OCI-M1 (cell line): ENCODE data around the gene MUC6.
A peak's percentile ranks its signal among the peaks of the same experiment; 100 is the strongest.
"Not testable (repeated sequence)": the region's sequence is repeated elsewhere in the genome, so short reads cannot be mapped to it uniquely, and the experiment has no call there.

ENCODE experiments used
- DNase-seq: peaks from one replicate; lab custom pipeline; 2025; lab: John Stamatoyannopoulos, UW

The MUC6 gene

DNA sequence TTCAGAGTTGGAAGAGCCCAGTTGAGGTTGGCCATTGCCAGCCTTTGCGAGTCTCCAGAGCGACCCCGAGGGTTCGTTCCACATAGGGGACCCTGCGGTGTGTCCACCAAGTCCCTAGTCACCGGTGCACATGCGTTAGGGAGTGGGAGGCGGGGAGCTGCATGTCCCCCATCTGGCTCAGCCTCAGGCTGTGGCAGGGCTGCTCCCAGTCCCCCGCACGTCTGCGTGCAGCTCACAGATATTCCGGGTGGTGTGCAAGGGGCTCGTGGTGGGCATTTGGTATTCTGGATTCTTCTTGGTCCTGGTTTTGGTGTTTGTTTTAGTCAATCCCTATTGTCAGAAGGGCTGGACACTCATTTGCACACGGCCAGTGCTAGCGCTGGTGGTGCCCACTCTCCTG is 48.8 kb downstream of the MUC6 start:
- DNase-seq, result no peak

DNA sequence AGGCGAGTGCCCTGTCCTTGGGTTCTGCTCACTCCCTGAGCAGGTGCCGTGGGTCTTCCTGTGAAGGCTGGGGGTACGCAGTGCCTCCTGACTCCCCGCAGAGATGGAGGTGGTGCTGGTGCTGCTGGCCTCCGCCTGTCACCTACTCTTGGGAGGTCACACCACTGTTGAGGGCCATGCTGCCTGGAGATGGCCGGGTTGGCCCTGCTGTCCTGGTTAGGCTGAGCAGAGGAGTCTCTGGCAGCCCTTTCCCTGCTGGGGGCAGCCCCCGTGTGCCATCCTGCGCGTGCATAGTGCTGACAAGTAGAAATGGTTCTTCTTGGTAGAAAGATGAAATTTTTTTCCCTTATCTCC is 49.6 kb downstream of the MUC6 start:
- DNase-seq, result no peak

DNA sequence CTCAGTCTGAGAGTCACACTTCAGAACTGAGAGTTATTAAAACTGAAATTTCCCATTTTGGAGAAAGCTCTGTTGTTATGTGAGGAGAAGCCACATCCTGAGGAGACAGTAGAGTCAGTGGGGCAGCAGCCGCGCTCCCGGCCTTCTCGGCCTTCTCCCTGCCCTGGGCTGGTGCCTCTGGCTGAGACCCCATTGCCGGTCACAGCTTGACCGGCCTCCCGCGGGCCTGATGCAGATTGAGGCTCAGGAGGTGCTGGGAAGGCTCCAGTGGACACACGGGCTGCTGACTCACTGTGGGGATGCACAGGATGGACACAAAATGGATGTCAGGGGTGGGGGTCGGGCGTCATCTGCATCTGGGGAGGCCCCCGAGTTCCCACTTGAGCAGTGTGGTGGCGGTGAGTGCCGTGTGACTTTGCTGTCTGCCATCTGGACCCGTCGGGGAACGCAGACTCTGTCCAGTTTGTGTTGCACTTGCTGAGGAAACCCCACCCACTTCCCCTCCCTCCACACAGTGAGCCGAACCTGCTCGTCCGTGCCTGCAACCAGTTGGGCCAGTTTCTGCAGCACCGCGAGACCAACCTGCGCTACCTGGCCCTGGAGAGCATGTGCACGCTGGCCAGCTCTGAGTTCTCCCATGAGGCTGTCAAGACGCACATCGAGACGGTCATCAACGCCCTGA is 50.1 kb downstream of the MUC6 start:
- DNase-seq, result no peak

DNA sequence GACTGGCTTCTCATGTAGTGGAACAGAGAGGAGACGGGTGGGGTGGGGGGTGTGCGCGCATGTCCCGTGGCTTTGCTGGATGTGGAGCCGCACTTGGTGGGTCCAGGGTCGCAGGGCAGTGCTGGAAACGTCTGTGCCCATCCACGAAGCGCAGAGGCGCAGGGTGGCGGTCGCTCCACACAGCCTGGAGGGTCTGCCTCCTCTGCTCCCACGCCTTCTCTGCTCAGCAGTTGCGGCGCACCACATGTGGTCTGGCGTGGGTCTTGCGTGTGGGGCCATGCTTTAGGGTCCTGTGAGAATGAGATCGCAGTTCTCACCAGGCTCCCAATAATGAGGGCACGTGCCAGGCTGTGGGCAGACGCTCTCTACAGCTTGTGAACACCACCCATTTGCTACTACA is 50.7 kb downstream of the MUC6 start:
- no peak for DNase-seq

DNA sequence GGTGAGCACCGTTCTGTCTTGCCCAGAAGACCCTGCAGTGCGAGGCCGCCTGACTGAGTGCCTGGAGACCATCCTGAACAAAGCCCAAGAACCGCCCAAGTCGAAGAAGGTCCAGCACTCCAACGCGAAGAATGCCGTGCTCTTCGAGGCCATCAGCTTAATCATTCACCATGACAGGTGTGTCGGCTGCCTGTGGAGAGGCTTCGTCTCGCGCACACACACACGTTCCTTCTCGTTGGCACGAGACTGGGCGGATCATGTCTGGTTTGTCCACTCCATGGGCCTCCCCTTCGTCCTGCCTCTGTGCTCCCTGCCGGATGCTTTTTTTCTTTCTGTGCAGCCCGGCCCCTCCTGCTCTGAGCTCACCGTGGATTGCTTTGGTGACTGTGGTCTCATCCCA is 51.1 kb downstream of the MUC6 start:
- no peak for DNase-seq

DNA sequence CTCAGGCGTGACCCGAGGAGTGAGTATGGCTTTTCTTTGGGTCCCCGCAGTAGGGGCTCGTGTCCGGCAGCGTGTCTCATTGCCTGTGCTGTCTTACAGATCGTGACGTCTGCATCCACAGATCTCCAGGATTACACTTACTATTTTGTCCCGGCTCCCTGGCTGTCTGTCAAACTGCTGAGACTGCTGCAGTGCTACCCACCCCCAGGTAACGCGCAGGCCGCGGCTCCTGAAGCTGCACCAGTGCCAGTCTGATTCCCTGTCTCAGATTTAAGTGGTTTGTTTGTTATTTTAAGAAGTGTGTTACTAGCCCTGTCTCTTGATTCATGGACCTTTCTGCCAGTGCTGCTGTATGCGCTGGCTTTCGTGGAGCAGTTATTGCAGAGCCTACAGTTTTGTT is 52.0 kb downstream of the MUC6 start:
- DNase-seq, result no peak

DNA sequence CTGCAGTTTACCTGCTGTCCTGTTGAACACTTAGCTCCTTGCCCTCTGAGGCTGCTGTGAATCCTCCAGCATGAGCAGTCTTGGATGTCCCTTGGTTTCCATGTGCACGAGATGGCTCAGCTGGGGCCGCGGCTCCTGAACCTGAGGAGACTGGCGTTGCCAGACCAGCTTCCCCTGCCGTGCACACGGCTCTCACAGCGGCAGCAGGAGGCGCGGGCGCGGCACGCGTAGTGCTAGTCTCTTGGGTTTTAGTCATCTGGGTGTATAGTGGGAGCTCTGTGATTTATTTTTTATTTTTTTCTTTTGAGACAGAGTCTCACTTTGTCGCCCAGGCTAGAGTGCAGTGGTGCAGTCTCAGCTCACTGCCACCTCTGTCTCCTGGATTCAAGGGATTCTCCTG is 54.8 kb downstream of the MUC6 start:
- no peak for DNase-seq

DNA sequence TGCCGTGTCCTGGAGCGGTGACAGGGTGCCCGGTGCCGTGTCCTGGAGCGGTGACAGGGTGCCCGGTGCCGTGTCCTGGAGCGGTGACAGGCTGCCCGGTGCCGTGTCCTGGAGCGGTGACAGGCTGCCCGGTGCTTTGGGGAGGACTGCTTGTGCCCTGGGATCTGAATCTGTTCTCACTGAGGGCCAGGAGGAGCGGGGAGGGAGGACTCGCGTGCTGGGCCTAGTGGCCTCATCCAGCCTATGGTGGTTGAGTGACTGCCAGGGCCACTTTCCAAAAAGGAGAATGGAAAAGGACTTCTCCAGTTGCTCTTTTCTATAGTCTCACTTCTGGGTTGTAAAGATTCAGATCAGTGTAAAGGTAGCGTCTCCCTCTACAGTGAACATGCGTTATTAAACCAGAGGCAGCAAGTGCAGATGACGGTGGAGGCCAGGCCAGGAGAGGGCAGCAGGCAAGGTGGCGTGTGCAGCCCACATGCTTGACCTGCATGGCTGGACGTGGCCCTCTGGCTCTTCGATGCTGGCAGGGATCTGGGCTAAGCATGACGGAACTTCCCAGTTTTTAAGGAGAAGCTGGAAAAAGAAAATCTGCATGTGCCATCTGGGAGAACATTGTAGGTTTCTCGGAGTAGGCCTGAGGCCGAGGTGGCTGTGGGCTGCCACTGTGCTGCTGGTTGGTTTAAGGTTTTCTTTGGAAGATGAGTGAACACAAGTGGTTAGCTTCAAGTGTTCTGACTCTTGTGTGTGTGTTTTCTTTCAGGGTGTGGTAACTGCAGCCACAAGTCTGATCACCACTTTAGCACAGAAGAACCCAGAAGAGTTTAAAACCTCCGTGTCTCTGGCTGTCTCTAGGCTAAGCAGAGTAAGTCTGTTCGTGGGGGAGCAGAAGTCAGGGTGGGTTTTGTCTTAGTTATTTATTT is 55.8 kb downstream of the MUC6 start:
- no peak for DNase-seq

DNA sequence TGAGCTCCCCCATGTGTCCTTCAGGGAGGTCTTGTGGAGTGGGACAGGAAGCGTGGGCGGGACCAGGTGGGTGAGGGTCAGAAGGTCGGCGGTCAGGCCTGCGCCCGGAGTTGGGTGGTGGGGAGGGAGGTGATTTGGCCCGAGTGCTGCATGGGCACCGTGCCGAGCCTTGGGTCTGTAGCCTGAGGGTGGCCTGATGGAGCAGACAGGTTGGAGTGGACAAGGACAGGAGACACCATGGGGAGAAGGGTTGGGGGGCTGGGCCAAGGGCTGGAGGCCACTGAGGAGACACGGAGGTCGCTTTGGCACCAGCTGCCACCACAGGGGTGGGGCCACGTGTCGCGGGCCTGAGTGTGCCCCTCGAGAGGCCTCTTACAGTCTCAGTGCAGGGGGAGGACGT is 57.7 kb downstream of the MUC6 start:
- DNase-seq, result no peak

DNA sequence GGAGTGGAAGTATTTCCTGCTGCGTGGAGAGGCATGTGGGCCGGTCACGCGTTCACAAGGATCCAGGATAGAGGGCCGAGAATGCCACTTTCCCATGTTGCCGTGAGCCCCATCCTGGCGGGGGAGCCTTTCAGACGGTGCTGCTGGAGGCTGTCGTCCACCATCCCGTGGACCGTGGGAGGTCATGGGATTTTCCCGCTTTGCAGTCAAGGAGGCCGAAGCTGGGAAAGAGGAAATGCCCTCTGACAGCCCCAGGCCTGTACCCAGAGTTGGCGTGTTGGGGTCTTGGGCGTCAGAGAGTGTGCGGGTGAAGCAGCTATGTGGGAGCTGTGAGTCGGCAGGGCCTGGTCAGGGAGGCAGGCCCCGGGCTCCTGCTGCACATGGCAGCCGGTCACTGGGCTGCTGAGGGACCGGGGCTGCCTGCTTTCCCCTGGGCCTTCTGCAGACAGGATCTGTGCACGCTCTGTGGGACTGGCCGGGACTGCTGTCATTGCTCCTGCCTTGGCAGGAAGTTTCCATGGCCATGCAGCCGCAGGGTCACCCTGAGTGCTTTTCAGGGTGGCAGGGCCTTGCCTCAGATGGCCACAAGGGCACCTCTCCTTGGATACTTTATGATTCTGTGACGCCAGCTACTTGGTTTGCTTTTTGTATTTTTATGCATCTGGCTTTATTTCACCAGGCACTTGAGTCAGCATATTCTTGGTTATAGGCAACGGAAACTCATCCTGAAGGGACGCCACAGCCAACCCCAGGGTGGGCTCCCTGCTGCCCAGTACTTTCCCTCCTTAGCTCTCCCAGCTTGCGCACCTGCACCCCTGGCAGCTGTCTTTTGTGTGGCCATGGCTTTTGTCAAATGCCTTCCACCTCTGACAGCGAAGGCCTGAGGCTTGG is 58.4 kb downstream of the MUC6 start:
- no peak for DNase-seq

DNA sequence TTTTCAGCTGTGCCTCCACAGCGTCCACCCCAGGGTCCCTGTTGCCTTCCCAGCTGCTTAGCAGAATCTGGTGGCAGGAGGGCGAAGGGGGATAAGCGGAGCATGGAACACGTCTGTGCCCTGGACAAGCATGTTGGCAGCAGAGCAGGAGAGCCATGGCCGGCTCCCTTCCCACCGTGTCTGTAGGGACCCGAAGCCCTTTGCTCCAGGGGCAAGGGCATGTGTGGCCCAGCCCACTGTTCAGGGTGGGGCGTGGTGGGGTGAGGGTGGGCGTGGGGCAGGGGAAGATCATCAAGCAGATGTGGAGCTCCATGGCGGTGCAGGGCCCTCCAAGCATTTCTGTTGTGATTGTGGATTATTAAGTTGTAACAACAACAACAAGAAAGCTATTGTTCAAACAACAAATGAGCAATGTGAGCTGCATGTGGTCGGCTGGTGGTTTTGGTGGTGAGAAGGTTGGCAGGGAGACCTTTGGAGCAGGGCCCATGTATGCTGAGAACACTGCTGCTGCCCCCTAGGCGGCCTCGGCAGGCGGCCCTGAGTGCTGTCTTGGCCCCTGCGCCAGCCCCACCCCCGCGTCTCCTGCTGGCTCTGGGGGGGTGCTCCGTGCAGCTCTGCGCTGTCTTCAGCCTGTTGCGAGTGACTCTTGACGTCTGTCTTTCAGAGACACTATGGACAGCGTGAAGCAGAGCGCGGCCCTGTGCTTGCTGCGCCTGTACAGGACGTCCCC is 59.9 kb downstream of the MUC6 start:
- no peak for DNase-seq

DNA sequence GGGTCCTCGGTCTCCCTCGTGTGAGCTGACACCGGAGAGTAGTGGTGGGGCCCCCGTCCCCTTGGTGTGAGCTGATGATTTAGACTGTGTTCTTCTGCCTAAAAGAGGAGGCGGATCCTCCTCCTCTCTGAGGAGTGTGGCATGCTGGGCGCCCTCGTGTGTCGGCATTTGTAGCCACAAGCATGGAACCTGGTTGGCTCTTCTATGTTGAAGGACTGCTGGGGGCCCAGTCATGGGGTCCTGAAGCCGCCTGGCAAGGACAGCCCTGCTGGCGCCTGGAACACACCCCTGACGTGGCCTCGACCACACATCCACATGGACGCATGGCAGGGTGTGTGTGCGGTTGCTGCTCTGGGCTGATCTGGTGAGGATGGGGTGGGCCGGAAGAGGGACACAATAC is 60.7 kb downstream of the MUC6 start:
- peak; percentile 10 for DNase-seq

DNA sequence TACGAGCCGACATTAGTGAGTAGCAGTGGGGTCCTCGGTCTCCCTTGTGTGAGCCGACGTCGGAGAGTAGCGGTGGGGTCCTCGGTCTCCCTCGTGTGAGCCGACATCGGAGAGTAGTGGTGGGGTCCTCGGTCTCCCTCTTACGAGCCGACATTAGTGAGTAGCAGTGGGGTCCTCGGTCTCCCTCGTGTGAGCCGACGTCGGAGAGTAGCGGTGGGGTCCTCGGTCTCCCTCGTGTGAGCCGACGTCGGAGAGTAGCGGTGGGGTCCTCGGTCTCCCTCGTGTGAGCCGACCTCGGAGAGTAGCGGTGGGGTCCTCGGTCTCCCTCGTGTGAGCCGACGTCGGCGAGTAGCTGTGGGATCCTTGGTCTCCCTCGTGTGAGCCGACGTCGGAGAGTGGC is 61.1 kb downstream of the MUC6 start:
- not testable (repeated sequence) for DNase-seq

DNA sequence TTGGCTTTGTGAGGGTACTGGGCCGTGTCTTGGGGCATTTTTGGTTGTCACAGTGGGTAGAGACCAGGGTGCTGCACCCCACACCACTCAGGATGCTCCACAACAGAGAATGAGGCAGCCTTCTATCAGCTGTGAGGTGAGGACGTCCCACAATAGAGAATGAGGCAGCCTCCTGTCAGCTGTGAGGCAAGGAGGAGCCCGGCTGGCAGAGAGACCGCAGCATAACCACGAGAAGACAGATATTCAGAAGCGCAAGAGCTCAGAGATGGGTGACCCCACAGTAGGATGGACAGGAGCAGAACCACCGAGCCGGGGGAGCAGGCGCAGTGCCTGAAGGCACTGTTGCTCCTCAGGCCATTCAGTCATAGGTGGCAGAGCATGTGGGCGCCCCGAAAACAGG is 63.3 kb downstream of the MUC6 start:
- DNase-seq, result no peak

DNA sequence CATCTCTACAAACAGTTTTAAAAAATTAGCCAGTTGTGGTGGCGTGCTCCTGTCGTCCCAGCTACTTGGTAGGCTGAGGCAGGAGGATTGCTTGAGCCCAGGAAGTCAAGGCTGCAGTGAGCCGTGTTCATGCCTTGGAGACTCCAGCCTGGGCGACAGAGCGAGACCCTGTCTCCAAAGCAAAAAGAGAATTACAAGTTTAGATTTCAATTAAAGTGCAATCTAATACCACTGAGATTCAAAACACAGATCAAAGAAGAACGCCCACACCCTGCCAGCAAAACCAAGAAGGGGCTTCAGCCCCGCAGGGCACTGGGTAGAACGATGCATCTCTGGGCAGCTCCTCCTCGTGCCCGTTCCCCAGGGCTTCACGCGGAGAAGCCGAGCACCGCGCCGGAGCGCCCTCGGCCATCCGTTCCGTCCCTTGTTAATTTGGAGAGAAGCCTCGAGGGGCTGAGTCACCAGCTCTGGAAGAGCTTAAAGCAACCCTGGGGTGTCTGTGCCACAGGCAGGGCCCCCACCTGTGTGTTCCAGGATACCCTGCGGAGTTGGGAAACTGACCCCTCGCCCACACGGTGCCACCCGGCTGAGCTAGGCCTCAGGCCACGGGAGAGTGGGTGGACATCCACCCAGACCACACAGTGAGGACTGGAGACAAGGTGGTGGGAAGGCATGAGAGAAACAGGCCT is 63.9 kb downstream of the MUC6 start:
- no peak for DNase-seq

DNA sequence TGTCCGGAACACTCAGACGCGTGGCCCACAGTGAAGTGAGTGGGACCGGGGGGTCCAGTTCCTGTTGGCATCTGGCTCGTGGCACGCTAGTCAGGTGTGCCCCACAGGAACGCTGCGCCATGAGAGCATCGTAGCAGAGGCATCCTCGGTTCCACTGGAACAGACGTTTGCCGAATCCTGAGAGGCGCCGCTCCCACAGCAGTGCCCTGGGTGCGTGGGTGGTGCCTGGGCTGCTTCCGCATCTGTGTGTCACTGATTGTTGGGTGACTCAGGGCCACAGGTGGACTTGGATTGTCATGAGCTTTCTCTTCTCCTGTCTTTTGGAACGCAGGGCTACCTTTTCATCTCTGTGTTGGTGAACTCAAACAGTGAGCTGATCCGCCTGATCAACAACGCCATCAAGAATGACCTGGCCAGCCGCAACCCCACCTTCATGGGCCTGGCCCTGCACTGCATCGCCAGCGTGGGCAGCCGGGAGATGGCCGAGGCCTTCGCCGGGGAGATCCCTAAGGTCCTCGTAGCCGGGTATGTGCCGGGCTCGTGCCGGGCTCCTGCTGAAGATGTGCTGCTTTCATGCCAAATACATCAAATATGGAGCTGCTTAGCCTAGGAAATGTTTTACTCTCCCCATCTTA is 64.7 kb downstream of the MUC6 start:
- DNase-seq, result no peak

DNA sequence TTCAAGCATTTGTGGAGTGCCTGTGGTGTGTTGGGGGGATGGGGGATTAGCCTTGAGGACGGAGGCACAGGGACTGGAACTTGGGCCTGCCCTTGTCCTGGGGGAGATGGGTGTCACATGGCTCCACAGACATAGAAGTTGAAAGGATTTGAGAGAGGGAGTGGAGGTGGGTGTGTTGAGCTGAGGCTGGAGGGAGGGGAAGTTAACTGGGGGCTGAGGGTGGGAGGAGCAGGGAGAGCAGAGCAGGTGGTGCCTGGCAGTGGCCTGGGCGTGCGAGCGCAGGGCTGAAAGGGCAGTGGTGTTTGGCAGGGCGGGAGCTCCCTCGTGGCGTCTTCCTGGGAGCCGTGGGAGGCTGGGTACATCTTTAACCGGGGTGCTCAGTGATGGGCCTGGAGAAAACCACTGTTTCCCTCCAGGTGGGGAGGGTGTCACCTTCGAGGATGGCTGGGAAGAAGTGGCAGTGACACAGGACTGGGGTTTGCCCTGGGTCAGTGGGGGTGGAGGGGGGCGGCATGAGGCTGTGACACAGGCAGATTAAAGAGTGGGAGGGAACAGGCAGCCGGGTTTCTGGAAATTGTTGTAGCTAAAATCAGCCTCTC is 65.3 kb downstream of the MUC6 start:
- no peak for DNase-seq

DNA sequence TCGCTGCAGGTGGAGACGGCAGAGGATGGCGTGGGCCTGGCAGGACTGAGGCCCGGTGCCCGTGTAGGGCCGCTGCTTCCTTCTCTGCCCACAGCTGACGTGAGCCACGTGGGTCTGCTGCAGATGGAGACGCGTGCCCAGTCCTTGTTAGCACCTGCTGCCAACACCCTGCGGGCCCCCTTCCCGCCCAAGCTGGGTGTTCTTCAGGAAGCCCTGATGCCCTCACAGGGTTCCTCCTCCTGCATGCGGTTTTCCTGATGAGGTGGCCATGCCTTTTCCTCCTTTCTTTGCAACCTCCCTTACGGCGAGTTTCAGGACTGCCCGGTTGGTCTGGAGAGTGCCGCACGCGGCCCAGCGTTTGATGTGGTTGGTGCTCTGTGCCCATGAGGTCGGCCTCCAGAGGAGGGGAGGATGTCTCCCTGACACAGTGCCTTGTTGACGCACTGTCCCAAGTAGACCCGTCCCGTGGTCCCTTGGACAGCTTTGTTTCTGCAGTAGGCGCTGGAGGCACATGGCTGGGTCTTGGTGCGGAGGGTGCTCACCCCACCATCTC is 66.1 kb downstream of the MUC6 start:
- no peak for DNase-seq

DNA sequence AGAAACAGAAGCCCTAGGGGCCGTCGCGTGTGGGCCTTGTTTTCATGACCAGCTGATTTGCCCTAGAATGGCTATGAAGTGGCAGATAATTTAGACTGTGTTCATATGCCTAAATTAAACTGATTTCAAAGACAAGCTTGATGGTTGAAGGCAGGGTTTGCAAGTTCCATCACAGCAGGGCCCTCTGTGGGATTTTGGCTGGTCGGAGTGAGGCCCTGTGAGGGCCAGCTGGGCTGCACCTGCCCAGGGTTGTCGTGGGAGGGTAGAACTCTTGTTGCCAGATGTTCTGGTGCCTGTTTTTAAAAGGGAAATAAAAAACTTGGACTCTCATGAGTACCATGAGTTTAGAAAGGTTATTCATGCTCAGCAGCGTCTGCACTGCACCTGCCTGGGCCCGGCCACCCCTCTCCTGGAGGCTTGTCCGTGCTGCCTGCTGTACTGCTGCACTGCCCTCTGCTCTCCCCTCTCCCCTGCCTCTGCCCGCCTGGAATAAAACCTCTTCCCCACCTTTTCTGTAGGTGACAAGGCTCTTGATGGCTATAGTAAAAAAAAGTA is 66.8 kb downstream of the MUC6 start:
- no peak for DNase-seq

DNA sequence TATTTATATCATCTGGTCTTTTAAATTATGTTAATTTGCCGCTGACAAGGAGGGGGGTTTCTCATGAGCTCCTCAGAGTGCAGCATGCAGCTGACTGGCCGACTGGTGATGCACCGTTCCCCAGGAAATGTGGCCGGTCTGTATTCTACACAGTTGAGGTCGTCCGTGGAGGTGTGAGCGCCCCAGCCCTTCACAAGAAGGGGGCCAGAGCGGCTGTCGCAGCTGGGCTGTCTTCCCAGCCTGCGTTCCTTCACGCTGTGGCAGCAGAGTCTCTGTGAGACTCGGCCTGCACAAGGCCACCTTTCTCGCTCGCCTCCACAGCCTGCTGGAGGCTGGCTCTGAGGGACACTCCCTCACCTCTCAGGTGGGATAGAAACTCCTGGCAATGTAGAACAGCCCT is 67.7 kb downstream of the MUC6 start:
- DNase-seq, result no peak
